ENCODE data around the gene MAD1L1.

GRCh38 chr7:1843921-1844335 is 388.8 kb downstream of the MAD1L1 start:
- TF ChIP-seq CTCF (IDR thresholded peaks at IDR 0.05; ENCODE audit: insufficient read depth, low read length, poor library complexity, severe bottlenecking) (no peak), EZH2phosphoT487 (conservative IDR thresholded peaks at IDR 0.05; ENCODE audit: low read length) (no peak)
